NCI-H1694 treated with DMSO at 0.1 percent for 48 hours (cell line): ENCODE data around the gene TTC34.

Experiments
- DNase-seq: peaks from one replicate; lab custom pipeline; 2025; lab: John Stamatoyannopoulos, UW

The TTC34 gene

DNA sequence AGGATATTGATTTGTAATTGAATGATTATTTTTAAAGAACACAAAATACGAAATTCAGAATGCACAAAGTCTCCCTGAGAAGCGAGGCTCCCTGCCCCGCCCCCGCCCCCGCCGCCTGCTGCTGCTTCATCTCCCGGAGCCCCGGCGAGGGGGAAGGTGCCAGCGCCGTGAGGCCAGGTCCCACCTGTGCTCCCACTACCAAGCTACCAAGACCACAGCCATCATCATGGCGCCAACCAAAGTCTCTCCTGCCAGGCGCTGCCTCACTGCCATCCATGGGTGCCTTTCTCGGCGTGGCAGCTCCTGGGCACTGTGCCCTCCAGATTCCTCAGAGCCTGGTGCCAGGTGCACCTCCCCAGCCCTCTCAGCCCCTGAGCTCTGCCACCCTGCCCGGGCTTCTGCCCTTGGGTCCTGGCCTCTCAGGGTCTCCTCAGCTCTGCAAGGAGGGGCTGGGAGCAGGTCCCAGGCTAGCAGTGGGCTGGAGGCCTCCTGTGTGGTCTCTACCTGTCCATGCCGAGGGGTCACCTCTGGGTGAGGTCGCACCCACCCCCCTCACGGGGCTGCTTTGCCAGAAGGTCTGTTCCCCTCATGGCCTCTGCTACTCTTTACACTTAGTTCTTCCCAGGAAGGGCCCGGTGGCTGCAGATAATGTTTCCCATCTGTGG lies 29.4 kb upstream of the TTC34 start:
- no peak for DNase-seq

DNA sequence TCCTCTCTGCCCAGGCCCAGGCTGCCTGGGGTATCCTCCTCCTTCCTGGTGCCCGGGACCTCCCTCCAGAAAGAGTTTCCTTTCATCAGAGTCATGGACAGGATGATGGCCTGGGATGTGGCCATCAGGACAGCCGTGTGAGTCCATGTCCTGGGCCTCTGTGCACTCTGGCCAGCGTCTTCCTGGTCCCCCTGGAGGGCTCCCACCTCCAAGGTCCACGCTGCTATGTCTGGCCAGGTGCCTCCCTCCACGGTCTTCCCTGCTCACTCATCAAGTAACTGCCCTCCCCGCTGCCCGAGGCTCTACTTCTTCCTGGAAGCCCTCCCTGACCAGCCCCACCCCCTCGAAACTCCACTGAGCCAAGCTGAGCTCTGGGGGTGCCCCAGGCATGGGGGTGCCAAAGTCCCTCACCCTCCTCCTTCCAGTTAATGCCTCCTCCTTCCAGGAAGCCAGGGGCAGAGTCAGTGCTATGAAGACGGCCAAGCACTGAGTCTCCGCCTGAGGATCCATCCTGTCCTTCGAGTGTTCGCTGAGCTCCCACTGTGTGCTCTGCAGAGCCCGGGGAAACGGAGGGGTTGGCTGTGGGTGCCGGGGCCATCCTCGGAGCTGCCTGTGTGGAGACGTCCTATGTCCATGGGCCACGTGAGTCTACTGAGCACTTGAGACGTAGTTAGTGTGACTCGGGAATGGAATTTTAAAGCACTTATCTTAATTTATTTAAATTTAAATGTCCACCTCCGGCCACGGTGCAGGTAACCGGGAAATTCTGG lies 28.5 kb upstream of the TTC34 start:
- DNase-seq: no peak

- no peak for DNase-seq
These were observed 27.2 kb upstream of the TTC34 start for GRCh38 chr1:2828586-2829250.

- DNase-seq: no peak
These were observed 25.3 kb upstream of the TTC34 start for GRCh38 chr1:2826736-2827292.

DNA sequence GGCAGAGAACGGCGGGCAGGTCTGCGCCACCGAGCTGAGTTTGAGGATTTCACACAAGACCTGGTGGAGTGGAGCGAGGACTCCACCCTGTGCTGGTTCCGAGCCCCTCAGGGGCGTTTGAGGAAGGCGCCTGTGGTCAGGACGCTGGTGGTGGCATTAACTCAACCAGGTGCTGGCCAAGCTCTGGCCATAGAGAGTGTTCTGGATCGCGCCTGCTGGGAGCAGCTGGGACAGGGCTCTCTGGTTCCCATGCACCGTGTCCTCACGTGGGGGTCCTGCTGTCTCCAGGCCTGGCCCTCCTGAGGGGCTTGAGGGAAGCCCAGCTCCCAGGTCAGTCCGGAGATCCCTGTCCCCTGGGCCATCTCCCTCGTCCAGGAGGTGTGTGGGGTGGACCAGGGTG lies 24.8 kb upstream of the TTC34 start:
- DNase-seq: no peak

- no peak for DNase-seq
These were observed 24.1 kb upstream of the TTC34 start for GRCh38 chr1:2825487-2826189.

- DNase-seq: no peak
These were observed 23.5 kb upstream of the TTC34 start for GRCh38 chr1:2824999-2825398.

DNA sequence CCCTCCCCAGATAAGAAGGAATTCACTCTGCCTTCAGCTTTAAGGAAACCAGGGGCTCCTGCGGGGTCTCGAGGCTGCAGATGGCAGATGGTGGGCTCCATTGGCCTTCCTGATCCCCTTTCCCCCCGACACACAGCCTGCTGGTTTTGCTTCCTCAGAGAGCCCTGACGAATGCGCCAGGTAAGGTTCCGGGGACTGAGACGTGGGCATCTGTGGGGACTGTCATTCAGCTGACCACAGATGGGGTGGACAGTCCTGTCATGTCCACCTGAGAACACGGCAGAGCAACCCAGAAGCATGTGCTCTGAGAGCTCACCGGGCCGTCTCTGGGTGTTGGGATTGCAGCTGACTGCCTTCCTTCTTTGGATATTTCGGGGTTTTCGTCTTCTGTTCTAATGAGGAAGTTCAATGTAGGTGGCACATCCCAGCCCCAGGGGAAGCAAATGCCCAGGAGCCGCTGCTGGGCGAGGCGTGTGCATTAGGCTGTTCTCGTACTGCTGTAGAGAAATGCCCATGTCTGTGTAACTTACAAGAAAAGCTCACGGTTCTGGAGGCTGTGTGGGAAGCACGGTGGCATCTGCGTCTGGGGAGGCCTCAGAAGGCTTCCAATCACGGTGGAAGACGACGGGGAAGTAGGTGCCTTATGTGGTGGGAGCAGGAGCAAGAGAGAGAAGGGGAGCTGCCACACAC lies 22.6 kb upstream of the TTC34 start:
- no peak for DNase-seq

GRCh38 chr1:2822621-2823145 lies 21.2 kb upstream of the TTC34 start:
- no peak for DNase-seq

DNA sequence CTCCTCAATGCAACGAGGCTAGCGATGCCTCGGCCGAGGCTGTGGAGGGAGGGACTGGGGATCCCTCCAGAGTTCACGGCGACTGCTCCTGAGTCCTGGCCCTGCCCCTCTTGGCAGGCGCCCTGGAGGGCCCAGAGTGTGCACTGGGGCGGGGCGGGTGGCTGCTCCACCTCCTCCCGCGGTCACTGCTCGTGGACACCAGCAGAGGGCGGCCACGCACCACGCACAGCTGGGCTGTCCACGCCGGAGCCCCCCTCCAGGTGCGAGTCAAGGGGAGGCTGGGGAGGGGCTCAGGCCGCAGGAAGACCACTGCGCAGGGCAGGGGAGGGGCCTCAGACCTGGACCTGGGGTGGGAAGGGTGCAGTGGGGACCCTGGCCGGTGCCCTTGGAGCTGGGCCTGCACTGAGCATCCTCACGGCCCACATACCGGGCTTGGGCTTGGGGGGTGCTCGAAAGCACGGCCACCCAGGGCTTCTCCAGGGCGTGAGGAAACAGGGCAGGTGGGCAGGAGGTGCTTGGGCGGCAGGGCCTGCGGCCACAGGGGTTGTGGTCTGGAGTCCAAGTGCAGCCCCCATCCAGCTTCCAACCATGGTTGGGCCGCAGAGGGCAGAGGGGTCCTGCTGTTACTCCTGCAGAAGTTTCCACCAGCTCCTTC lies 20.6 kb upstream of the TTC34 start:
- DNase-seq: no peak

- no peak for DNase-seq
These were observed 20.0 kb upstream of the TTC34 start for GRCh38 chr1:2821373-2821955.

GRCh38 chr1:2820731-2821372 lies 19.4 kb upstream of the TTC34 start:
- no peak for DNase-seq

GRCh38 chr1:2819831-2820730 lies 18.6 kb upstream of the TTC34 start:
- no peak for DNase-seq

- DNase-seq: no peak
These were observed 17.9 kb upstream of the TTC34 start for GRCh38 chr1:2819429-2819828.

DNA sequence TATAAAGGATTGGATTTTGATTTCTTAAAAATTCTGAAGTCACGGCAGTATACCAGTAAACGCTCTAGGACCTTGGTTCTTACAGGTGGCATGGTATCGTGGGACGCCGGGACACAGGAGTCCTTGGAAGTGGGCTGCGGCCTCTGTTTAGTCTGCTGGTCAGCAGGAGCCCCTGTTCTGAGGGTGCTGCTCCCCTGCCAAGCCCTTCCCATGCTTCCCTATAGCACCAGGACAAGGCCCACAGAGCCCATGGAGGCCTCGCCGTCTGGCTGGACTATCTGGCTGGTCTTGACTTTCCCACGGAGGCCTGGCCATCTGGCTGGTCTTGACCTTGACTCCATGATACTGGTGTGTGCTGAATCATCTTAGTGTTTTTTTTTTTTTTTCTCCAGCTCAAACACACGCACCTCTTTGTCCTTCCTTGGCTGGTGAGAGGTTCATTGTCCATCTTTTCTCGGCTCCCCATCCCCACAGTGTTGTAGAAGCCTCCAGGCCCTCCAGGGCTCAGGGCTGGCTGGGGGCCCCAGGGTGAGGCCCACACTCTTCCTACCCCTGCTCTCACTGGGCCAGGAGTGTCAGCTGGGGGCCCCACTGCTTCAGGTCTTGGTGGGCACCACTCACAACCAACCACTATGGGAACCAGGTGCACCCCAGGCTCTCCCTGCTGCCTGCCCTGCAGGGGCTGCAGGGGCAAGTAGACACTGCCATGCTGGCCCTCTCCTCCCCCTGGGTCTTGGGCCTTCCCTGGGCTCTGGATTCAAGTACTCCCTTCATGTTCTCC lies 16.5 kb upstream of the TTC34 start:
- no peak for DNase-seq

DNA sequence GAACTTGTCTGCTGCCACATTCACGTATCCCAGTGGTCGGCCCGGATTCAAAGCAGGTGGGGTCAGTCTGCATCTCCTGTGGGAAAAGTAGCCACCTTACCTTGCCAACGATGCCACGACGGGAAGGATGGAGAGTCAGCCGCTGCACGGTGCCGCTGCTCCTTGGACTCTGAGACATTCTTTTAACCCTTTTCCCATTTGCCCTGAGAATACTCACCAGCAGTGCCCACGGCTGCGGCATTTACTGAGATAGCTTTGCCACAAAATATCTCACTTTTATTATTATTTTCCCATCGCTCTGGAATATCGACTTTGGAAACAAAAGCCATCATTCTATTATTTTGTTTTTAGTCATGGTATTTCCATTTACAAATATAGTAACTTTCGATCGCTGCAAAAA lies 15.3 kb upstream of the TTC34 start:
- DNase-seq: no peak

GRCh38 chr1:2815551-2815950 lies 14.1 kb upstream of the TTC34 start:
- DNase-seq: no peak

- no peak for DNase-seq
These were observed 13.1 kb upstream of the TTC34 start for GRCh38 chr1:2814511-2815075.
